Measurements from ENCODE around the gene BOD1L1.

DNA sequence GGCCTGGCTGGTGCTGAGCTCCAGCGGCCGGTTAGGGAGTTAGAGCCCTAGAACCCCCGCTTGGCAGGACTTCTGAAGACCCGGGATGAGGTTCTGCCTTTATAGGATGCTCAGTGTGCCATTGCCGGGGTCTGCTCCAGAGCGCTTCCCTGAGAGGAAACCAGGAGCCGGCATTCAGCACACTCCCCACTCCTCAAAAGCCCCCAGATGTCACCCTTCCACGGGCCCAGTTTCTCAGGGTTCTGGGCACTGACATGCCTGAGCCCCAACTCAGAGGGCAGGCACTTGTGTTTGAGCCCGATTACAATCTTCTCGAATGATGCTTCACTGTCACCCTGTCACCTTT, 89.7 kb downstream of the BOD1L1 start:
- TF ChIP-seq, protein P1, sequence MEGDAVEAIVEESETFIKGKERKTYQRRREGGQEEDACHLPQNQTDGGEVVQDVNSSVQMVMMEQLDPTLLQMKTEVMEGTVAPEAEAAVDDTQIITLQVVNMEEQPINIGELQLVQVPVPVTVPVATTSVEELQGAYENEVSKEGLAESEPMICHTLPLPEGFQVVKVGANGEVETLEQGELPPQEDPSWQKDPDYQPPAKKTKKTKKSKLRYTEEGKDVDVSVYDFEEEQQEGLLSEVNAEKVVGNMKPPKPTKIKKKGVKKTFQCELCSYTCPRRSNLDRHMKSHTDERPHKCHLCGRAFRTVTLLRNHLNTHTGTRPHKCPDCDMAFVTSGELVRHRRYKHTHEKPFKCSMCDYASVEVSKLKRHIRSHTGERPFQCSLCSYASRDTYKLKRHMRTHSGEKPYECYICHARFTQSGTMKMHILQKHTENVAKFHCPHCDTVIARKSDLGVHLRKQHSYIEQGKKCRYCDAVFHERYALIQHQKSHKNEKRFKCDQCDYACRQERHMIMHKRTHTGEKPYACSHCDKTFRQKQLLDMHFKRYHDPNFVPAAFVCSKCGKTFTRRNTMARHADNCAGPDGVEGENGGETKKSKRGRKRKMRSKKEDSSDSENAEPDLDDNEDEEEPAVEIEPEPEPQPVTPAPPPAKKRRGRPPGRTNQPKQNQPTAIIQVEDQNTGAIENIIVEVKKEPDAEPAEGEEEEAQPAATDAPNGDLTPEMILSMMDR (IDR thresholded peaks at IDR 0.05), result no peak
- no peak for TF ChIP-seq EP300 (IDR thresholded peaks at IDR 0.05)
- no peak for TF ChIP-seq POLR2A (IDR thresholded peaks at IDR 0.05; ENCODE audit: low read depth)
- TF ChIP-seq POLR2AphosphoS5 (IDR thresholded peaks at IDR 0.05), result no peak

Measured in esophagus muscularis mucosa (tissue), 4 donors.